GM12878 (cell line): ENCODE data around the gene PLPPR2. TPM values are rescaled to one million over a fixed set of nuclear protein-coding genes. Genes with fewer than 3 reads are reported as not detected.

Source experiments
- BCLAF1 ChIP-seq: fragments of 450-650 bp; IDR thresholded peaks from 2 replicates; pipeline ENCODE4 v1.6.1; 2017; ENCODE audit warnings: antibody characterized with exemption, mild to moderate bottlenecking, moderate library complexity
- HCFC1 ChIP-seq: fragments of 150-350 bp; IDR thresholded peaks from 2 replicates; pipeline ENCODE4 v1.6.1; 2014; ENCODE audit warnings: low read length
- SKIL ChIP-seq: fragments of 450-650 bp; IDR thresholded peaks from 2 replicates; pipeline ENCODE4 v1.6.1; 2017; ENCODE audit warnings: mild to moderate bottlenecking, low read depth, inconsistent platforms; ENCODE audit not compliant: poor library complexity, severe bottlenecking
- WRNIP1 ChIP-seq: IDR thresholded peaks from 2 replicates; pipeline ENCODE4 v1.6.1; 2011; ENCODE audit warnings: low read depth, low read length, improper control_type of control experiment, borderline replicate concordance
- ZNF24 ChIP-seq: fragments of 450-650 bp; IDR thresholded peaks from 2 replicates; pipeline ENCODE4 v1.6.1; 2017; ENCODE audit warnings: antibody characterized with exemption, mild to moderate bottlenecking
- polyA plus RNA-seq, 11 experiments: library from polyadenylated mRNA; depleted of rRNA in 4 of 11; unstranded in 6 of 11; stranded (reverse) in 5 of 11; fragments of >200 nt; fragmentation: Nextera tagmentation in 4 of 11; fragmentation: Illumina TruSeq in 1 of 11; extraction: Ambion mirVana in 4 of 11; extraction: Trizol in 1 of 11; gene quantifications; 1 replicate in 1 of 11; 2 replicates in 10 of 11; pipeline versions ENCODE4 v1.2.1 to v1.2.3, GENCODE V29; 2011 to 2016; ENCODE audit warnings: inconsistent platforms in 2 of 11, missing spikeins in 2 of 11, low read depth in 1 of 11
- total RNA-seq, 4 experiments: library from RNA; depleted of rRNA in 3 of 4; stranded (reverse); fragments of >200 nt in 3 of 4; fragmentation: Illumina TruSeq in 1 of 4; extraction: Trizol in 1 of 4; gene quantifications; 2 replicates each; pipeline versions ENCODE4 v1.2.1 to v1.2.3, GENCODE V29; 2013 to 2021

The PLPPR2 gene
- total and polyA plus RNA-seq, 10 of the 15 experiments (the other 5 are each of a cell fraction or from before 2014, with no cell fraction given), result 0.09 to 2.8 (median 0.70) TPM

- TF ChIP-seq BCLAF1 (no peak), SKIL (no peak), WRNIP1 (no peak), HCFC1 (no peak), ZNF24 (no peak)
Observed at GRCh38 chr19:11323601-11324078, 31.6 kb upstream of the PLPPR2 start (continued).
